Fibroblast of skin of abdomen (primary cell): ENCODE measurements around the gene EPS8.
A peak's percentile ranks its signal among the peaks of the same experiment; 100 is the strongest.

Source experiments
- DNase-seq: peaks from one replicate; pipeline ENCODE4 v3.0.0-alpha.2; 2013

EPS8 gene

DNA sequence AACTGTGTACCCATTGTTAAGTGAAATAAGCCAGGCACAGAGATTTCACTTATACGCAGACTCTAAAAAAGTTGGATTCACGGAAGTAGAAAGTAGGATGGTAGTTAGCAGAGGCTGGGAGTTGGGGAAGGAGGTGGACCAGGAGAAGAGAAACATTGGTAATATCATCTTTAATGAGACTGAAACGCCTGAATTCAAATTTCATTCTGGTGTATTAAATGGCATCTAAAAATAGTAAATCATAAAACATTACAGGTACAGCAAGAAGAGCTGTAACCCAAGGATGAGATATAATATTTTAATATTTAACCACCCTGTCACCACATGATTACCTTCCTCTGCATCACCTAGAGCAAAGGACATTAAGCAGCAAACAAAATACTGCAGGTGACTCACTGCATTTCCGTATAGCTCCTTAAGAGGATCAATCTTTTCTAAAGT, 99.4 kb downstream of the EPS8 start:
- no peak for DNase-seq

DNA sequence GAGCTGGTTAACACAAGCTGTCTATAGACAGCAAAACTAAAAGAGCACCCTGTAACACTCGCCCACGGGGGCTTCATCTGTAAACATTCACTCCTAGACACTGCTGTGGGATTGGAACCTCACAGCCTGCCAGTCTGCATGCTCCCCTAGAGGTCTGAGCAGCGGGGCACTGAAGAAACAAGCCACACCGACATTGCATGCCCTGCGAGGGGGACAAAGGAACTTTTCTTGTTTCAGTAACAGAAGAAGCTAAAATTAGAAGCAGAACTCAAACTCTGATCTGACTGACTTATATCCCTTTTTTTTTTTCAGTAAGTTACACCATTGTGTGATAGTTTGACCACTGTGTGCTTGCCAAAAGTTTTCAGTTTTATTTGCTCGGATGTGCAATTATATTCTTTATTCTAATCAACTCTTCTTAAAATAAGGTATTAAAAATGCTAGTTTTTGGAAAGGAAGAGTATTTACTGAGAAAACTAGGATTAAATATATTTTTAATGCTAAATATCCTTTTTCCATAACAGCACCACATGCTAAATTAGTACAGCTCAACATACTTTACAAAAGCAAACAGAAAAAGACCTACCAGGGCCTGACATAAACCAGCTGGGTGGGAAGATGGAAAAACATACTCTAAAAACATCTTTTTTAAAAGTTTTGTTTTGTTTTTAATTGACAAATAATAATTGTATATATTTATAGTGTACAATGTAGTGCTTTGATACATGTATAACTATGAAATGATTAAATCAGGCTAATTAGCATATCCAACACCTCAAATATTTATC, 100.2 kb downstream of the EPS8 start:
- DNase-seq: no peak

DNA sequence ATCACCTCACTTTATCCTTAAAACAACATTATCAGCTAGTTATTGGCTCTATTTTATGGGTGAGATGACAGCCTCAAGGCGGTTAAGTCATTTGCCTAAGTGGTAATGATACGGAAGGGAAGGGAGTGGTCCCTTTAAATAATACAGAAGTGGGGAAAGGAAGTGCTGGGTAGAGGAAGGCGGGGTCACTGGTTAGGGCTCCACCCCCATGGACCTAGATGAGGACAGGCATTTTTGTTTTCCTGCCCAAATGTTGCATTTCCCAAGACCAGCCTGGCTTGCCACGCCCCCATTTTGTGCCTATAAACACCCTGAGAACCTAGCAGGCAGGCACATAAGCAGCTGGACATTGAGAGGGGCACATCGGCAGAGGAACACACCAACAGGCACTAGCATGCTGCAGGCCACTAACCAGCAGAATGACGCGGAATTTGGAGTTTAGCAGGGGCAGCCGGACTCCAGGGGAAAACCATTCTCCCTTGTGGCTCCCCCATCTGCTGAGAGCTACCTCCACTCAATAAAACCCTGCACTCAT, 100.9 kb downstream of the EPS8 start:
- DNase-seq: no peak

DNA sequence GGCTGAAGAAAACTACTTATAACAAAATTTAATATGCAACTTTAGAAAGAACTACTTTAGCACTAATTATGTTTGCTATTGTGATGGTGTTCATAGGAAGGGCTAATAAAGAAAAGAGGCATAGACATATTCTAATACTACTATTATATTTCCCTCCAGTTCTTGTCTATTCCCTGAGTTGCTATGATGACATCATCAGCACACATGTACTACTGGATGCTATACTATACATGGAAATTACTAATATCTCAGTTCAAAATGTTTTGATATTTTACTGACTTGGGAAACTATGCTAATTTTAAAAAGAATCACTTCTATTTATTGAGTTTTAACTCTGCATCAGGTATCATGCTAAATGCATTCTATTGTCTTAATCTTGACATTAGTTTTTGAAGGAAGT, 101.6 kb downstream of the EPS8 start:
- no peak for DNase-seq

DNA sequence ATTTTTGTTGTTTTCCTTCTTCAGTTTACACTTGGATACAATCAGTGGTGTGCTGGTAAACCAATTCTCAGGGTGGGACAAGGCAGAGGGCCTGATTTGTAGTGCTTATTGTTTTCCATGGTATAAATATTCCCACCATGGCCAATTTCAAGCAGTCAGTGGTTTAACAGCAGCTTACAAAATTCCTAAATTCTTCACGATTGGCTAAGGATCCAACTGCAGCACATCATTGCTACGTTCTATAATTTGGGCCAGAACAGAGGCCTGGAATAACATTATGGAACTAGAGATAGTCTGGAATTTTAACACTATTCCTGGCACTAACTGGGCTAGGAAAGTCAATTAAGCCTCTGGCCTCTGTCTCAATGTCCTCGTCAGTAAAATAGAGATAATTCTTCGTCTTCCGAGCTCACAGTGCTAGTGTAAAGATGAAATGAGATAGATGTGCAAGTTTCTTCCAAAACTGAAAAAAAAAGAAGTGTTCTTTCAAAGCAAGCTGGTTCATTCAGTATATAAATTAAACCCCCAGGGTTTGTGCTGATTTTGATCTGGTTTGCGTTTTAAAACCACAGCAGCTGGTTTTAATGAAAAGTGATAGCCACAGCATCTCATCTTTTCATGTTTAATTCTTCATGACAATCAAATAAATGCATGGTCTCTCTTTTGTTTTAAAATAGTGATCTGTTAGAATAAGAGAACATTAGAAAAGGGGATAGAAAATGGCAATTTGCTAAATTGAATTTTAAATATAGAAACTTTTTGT, 104.1 kb downstream of the EPS8 start:
- DNase-seq: peak; percentile 79

DNA sequence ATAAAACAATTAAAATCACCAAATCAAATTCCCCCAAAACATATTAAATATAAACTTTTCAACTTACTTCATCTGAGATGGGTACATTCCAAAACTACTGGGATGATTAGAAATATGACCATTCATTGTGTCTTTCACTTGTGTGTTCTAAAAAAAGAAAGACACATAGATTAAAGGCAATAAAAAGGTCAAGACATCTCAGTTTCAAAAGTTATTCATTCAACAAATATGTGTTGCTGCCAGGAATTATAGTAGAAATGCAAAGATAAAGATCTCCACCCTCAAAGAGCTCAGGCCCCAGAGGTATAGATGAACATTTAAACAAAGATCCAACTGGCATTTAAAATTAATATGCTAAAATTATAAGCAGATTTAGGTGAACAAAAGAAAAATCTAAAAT, 106.4 kb downstream of the EPS8 start:
- DNase-seq: peak; percentile 44

DNA sequence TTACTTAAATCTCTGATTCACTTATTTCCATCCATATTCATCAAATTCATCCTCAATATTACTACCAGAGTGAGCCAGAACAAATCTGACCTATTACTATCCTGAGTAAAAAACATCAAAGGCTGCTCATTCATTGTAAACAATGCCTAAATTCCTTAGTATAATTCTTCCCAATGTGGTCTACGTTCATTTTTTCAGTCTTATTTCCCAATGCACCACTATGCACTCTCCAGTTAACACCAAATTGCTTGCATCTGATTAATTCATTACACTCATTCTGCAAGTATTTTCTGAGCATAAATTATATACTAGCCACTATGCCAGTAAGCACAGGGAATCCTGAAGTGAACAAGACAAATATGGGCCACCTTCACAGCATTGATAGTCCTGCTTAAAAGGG, 110.0 kb downstream of the EPS8 start:
- peak; percentile 86 for DNase-seq

DNA sequence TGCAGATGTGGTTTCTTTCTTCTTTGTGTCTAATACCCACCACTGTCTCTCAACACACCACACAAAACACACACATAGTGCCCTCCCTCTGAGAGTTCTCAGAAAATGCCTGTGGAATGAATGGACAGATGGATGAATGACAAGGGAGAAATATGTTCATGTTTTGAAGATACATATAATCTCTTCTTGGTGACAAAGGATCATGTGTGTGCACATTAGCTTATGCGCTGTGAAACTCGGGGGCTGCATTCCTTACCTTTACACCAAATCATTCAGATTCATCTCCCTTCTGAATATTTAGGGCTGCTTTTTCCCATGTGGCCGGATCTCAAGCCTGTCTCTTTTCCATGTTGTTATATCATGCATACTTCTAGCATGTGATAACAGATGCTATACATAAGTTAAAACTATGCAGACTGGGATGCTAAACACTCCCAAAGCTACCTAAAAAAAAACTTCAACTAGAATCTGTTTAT, 111.4 kb downstream of the EPS8 start:
- DNase-seq: peak; percentile 66

DNA sequence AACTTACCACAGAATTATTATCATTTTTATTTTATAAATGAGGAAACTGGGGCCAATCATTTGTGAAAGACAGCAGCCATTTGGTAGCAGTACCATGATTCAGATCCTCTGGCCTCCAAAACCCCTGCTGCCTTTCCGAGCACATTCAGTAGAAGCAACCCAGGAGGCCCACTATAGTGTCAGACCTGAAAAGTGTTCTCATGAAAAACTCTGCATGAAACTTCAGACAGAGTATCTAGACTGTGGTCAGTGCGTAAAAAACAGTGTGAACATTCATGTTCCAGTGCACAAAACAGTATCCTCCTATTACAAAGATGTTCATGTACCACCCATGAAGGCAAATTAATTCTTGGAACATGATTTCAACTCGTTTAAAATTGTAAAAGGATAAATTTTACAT, 112.0 kb downstream of the EPS8 start:
- peak; percentile 33 for DNase-seq

DNA sequence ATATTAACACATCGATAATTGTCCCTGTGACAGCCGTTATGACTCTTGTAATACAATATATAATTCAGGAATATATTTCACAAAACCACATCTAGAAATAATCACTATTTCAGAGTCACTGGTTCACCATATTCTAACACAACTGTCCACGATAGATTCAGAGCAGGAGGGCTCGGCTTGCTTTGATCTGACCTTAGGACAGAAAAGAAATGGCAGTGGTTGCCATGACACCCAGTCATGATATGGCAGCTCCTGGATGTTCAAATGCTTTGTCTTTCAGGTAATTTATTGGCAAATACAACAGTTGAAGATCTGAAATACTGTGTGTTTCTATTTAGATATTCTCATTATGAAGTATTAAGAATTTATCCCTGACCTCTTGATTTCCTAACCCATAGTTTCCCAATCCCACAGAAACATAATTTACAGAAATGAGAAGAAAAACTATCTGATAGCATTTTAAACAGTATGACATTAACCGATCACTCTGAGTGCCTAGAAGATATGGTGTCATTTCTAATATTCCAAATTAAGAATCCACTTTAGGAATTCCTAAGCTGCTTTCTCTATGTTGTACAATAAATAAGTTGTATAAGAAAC, 116.4 kb downstream of the EPS8 start:
- DNase-seq: no peak

DNA sequence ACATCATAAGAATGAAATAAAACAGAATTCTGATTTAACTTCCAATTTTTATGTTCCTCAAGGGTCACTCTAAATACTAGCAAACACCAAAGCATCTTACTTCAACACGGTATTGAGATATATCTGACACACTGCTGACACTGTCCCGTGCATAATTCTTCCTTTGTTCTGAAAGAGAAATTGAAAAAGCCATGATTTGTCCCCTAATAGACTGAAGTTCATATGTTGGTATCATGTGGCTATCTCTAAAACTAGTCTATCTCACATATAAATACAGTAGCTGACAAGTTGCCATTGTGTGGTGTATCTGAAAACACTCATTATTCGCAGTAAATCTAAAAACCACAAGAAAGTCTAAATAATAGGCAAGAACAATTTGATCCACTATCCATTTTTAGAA, 118.4 kb downstream of the EPS8 start:
- DNase-seq: no peak

DNA sequence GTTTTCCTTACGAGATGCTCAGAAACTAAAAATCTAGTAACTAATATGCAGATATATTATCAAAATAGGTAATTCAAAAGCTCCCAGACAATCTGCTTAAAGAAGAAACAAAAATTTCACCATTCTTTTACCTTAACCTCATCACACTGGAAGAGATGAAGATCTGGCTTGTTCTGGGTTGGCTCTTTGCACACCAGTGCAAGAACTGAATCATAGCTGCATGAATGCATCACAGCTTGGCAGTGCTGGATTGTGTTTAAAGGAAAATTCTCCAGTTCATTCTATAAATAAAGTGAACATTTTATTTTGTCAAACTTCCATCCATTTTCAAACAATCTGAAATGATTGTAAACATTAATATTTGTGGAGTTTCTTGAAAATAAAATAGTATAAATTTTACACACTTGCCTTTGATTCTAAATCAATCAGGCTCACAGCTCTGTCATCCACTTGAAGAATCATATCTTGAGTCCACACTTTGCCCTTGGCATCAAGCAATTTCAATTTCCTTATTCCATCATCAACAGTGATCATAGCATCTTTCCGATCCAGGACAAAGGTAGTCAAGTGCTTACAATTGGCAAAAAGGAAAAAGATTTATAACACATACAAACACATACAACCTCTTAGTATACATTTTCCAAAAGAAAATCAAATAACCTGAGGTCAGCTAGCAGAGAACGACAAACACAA, 119.8 kb downstream of the EPS8 start:
- no peak for DNase-seq

DNA sequence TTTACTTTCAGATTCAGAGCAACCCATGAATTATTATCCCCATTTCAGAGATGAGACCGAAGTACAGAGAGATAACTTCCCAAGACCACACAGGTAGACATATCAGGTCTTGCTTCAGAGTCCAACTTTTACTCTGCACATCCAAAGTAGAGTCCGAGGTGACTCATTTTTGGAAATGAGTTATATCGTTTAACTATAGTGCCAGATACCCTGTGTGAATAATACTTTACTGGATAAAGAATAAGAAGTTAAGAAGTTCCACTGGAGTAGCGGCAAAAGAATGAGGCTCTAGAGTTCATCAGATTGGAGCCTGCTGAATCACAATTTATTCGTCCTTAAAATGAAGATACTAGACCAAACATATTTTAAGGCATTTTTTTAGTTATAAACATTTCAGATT, 124.7 kb downstream of the EPS8 start:
- no peak for DNase-seq

DNA sequence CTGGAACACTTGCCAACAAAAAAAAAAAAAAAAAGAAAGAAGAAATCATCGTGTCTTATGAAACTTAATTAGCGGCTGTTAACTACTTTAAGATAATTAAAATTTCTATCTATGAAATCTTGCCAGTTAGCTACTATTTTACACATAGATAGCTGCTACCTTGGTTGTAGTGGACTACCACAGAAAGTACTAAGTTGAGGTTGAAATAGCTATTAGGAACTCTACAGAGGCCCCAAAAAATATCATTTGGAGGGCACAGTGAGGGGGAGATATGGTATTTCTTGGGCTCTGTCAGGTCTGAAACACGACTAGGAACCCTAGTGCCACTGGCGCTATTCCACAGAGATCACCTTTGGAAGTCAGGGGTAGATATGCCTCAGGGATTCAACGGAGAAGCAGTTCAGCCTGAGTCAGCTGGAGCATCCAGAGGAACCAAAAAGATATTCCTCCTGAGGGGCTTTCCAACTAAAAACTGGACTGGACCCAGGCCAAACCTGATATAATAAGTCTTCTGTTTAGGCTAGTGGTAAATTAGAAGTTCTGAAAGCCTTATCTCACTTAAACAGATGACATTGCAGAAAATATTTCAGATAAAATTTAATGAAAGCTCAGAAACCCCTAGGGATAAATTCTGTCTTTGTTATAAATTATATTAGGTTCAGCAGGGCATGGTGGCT, 126.1 kb downstream of the EPS8 start:
- DNase-seq: no peak

DNA sequence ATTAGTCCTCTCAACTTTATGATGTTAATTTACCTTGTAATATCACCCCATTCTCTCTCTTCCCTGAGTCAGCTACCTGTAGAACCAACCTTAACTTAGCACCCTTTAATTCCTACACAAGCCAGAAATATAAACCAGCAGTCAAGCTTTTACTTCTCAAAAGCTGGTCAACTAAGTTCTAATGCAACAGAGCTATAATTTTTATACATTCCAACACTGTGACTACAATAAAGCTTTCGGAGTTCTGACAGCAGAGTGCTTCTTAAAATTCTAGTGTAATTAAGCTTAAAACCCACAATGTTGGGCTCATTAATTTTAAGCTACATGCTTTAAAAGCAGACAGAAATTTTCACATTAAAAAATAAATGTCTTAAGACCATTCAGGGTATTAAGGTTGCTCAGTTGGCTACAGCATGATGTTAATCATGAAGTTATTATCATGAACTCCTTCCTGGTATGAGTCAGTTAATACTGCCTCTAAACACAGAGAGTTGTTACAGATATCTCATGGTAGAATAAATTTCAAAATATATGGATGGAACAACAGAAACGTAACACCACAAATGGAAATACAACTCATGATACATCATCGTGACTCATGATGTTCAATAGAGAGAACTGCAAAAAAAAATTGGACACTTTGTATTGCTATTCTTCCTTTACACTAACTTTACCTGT, 126.7 kb downstream of the EPS8 start:
- DNase-seq: peak; percentile 92

DNA sequence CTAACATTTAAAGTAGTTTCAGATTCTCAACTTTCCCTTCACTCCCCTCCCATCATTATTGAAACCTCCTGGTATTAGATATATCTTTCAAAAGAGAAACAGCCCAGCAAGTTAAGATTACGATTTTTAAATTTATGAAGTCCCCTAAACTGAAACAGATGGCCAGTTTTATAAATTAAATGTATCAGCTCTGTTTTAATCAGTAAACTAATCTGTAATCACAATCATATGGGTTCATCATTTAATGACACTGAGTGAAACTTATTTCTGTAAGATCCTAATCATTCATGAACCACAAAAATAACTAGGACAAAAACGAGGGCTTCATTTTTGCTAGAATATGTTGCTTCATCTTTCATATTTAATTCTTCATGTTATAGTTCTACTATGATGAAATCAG, 137.8 kb downstream of the EPS8 start:
- peak; percentile 28 for DNase-seq

DNA sequence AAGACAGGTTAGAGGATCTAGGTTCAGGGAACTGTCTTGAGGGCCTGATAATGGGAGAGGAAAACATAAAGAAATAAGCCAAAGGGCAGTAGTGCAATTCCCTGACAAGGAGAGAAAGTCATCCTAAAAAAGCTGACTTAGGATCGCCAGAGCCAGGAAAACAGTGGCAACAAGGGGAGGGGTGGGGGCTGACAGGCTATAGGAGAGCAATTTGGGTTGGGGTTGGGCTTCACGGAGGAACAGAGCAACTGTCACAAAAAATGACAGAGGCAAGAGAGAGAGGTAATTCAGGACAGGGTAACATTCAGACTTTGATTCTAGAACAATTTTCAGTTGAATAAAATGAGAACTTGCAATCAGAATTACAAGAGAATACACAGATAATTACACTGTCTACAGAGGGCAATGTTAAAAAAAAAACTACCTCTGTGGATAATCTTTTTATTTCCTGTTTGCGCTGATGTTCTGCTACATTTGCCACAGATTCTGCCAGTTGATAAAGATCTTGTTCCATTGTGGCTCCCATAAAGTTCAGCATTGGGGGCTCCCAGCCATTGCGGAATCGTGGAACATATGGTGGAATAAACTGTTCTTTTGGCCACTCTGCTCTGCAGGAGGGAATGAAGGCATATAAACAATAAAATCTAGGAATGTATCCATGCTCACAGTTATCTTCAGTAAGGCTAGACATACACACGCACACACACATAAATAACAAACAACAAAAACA, 138.6 kb downstream of the EPS8 start:
- peak; percentile 9 for DNase-seq

DNA sequence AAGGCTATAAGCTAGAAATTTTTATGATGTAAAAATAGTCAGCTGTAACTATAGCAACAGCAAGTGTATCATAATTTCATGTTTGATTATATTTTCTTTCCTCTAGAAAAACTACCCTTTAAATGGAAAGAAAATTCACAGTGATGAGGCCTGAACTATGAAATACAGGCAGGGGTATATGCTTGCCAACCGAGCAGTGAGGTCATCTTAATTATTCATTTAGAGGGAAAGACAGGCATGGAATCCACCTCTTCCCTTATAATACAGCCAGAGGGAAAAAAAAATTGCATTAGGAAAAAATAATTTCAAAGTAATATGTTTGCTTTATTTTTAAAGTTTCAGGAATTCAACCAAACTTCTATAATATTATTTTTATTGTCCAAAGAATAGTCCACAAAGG, 139.8 kb downstream of the EPS8 start:
- DNase-seq: no peak

DNA sequence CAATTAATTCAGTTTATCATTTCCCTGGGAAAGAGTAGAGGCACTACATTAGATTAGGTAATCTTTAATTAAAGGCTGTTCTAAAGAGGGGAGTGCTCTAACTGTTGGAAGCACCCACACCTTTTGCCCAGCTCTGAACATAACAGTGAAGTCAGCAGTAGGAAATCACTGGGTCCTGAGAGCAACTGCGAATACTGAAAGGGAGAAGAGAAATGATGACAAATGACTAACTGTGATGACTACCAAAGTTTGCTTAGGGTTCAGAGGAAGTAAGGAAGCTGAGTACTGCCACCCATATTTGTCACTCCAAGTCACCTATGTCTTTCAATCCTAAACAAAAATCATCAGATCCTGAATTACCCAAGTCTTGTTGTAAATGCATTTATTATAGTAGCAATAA, 140.6 kb downstream of the EPS8 start:
- no peak for DNase-seq

DNA sequence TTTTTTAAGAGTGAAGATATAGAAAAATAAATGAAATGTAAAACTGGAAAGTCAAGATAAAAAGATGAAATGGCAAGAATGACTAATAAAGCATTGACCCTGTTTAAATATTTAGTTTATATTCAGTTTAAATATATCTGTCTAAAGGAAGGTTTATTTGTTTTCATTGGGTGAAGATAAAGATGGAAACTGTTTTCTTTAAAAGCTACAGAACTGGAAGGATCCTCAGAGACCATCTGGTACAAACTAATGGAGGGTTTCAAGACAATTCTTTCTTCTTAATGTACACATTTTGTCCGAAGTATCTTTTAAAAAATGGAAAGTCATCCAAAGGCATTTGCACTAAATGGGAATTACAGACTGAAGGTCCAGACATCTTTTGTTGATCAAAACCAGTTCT, 142.6 kb downstream of the EPS8 start:
- no peak for DNase-seq

DNA sequence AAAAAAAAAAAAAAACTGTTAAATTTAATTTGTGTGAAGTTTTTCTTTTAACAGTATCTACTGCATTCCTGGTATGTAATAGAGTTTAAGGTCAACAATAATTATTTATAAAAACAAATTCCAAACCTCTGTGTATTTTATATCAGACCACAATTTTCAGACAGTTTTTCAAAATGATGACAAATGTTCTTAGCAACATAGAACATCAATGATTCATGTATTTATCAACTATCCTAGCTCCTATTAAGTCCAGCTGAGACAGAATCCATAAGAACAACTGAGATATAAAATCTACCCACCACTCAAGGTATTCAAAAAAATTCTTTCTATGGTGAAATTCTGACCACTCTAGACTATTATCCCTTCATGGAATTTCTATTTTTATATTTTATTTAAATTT, 144.5 kb downstream of the EPS8 start:
- no peak for DNase-seq
